HG03460 (cell line): ENCODE data around the gene RFLNA.

ENCODE experiments used
- ATAC-seq: cut with Tn5 transposase; IDR thresholded peaks from one replicate; pipeline ENCODE4 v1.9.1; 2021; ENCODE audit not compliant: unreplicated experiment

RFLNA gene

DNA sequence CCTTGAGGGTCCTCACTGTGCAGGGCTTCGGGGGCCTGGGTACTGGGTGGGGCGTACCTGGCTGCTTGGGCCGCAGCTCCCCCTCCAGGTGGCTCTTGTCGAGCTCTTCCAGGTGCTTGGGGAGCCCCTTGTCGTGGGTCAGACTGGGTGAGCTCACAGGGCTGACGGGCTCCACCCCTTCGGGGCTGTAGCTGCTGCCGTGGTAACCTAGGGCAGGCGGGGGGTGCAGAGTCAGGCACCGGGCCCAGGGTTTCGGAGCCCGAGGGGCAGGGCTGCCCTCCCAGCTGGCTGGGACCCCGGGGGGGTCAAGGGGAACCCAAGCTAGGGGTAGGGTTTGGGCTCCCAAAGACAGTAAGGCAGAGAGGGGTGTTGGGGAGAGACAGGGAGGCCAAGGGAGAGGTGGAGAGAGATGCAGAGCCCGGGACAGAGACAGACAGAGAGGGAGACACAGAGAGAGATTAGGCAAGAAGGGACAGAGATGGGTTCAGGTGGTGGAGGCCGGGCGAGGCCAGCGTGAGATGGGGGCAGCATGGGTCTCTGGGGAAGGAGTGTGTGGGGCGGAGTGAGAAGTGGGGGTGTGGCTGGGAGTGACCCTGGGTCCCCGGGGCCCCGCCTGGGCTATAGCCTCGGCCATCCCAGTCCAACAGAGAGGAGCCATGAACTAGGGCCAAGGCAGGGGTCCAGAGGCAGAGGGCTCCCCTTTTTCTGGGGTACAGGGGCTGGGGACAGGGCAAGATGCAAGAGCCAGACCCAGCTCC is 40.7 kb downstream of the RFLNA start:
- ATAC-seq, result no peak

DNA sequence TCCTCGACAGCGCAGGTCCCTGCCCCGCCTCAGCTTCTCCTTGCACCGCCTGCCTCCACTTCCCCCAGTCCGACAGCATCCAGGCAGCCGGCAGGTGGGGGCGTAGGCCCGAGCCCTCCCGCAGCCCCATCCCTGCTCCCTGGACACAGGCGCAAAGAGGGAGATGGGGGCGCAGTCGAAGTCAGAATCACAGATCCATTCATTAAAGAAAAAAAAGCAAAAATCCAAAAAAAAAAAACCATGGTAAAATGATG is 41.2 kb downstream of the RFLNA start:
- no peak for ATAC-seq

DNA sequence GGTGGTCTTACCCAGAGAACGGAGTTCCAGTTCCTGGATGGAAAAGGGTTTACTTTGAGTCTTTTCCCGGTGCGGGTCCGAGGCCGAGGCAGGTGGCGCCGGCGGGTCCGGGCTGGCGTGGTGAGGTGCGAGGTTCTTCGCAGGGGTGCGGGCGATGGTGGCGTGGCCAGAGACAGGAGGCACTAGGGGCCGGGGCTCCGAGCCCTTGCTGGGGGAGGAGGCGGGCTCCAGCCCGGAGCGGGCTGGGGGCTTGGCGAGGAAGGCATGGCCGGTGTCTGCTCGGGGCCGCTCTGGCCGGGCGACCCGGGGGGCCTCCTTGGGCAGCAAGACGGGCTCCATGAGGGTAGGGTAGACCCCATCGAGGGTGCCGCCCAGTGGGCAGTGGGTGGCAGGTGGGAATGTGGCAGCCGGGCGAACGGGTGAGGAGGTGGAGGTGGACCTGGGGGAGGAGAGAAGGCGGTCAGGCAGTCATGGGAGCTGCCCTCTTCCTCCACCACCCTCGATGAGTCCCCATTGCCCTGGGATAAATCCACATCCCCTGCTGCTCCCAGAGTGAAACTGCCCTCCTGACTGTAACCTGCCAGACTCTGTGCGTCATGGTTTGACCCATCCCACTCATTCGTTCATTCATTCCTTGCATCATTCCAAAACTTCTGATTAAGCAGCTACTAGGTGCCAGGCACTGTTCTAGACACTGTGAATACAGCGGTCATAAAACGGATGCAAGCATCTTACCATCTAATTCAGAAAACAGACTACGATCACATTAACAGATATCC is 42.0 kb downstream of the RFLNA start:
- ATAC-seq, result no peak

DNA sequence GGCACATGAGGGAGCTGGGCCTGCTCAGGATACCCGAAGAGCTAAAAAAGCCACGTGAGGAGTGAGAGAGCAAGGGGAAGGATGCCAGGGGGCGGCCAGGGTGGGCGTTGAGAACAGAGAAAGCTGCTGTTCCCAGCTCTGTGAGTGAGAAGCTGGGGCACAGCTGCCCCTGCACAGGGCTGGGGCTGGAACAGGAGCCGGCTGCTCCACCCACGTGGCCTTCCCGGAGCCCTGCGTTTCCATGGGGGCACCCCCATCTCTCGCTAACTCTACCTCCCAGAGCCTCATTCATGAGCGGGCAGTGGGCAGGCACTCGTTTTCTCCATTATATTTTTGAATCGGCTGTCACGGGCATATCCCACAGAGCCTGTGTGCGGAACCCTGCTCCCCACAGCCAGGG is 42.7 kb downstream of the RFLNA start:
- ATAC-seq, result no peak

DNA sequence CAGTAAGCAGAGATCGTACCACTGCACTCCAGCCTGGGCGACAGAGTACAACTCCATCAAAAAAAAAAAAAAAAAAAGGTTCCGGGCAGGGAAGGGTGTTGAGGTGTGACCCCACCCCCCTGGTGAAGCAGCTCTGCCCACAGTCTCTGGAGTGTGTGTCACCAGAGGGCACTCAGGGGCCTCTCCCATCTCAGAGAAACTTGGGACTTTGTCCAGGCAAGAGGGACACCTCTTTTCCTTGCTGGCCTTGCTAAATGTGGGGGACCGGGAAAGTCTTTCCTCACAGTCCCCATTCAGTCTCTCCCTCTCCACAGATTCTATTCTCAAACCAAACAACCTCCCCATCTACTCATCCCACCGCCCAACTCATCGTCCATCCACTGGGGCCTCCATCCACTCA is 43.6 kb downstream of the RFLNA start:
- ATAC-seq, result no peak

DNA sequence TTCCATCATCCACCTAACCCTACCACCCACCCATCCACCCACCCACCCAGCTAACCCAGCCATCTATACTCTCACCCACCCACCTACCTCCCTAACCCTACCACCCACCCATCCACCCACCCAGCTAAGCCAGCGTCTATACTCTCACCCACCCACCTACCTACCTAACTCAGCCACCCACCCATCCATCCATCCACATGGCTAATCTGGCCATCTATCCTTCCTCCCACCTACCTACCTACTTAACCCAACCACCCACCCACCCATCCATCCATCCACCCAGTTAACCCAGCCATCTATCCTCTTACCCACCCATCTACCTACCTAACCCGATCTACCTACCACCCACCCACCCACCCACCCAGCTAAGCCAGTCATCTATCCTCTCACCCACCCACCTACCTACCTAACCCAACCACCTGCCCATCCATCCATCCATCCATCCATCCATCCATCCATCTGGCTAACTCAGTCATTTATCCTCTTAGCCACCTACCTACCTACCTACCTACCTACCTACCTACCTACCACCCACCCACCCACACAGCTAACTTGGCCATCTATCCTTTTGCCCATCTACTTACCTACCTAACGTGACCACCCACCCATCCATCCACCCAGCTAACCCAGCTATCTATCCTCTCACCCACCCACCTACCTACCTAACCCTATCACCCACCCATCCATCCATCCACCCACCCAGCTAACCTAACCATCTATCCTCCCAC is 44.1 kb downstream of the RFLNA start:
- no peak for ATAC-seq

DNA sequence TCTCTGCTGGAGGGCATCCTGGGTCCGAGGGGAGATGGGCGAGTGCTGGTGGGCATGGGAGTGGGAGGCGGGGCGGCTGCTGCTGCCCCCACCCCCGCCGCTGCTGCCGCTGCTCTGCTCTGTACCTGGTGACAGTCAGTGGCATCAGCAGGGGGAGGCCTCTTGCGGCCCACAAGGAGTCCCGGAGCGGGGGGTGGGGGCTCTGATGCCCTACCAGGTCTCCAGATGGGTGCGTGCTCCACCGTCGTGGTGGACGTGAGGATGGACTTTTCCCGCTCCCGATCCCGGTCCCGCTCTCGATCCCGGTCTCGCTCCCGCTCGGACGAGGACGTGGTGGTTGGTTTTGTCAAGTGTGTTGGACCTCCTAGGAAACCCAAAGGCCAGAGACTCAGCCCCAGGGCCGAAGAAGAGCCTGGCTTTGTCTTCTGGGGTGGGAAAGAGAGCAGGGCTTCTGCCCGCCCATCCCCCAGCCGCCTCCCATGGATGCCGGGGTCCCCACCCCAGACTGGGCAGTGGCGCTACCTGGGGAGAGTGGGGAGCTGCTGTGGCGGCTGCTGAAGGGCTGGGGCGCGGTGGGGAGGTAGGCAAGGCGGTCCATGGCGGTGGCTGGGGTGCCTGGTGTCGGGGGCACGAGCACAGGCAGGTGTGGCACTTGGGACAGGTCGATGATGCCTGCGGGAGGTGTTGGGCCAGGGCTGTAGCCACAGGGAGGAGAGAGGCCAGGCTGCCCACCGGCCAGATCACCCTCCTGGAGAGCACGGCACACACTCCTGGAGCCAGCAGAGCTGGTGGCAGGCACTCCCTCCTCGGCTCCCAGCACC is 45.4 kb downstream of the RFLNA start:
- no peak for ATAC-seq

DNA sequence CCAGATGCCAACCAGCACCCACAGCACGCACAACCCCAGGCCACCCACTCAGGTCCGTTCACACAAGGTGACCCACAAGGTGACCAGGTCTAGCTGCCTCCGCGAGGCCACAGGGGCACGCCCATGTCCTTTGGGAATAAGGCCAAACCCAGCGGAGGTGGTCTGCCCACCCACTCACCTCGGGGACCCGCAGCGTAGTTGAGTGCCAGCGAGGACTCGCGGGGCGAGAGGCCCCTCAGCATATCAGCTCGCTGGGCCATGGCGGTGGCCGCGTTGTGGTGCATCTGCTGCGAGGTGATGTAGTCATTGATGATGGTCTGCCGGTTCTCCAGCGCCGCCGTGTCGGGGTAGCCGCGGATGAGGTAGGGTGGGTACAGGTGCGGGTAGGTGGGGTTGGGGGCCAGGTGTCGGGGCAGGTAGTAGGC is 46.8 kb downstream of the RFLNA start:
- no peak for ATAC-seq

DNA sequence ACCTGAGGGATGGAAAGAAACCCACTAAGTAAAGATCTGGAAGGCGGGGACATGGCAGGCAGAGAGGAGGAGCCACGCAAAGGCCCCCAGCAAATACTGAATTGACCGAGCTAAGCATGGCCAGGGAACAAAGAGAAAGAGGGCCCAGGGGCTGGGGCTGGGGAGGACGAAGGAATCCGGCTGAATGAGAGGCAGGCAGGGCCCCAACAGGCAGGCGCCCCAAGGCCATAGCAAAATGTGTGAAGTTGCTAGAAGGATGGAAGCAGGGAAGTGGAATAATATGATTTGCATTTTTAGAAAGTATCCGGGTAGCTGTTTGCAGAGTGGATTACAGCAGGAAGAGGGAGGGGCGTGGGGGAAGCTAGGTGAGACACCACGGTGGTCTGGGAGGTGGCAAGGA is 49.1 kb downstream of the RFLNA start:
- no peak for ATAC-seq

DNA sequence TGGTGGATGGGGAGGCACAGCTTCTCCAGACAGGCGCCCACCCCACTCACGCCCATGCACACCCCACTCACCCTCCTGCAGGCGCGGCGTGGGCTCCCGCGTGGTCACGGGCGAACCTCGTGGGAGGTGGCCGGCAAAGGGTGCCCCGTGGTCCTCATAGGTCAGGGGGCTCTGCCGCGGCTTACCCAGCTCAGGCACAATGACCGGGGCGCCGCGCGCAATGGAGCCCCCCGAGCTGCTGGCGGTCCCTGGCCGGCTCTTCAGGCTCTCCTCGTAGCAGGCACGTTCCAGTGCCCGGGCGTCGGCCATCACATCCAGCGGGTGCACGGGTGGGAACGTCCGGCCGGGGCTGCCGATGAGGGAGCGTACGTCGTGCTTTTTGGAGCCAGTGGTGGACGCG is 49.6 kb downstream of the RFLNA start:
- no peak for ATAC-seq

DNA sequence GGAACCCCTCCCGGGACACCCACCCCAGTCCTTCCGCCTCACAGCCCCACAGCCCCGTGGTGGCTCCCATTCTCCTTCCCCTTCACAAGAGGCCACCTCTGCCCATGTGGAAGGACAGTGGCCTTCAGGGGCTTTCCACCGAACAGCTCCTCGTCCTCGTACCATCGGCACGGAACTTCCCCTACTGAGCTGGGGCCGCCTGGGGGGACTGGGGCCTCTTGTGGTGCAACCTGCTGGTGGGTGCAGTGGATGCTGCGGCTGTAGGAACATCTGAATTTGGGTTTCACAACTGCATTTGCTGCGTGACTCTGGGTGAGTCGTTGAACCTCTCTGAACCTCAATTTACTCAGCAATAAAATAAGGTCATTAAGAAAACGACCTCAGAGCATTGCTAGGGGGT is 50.9 kb downstream of the RFLNA start:
- ATAC-seq, result no peak

DNA sequence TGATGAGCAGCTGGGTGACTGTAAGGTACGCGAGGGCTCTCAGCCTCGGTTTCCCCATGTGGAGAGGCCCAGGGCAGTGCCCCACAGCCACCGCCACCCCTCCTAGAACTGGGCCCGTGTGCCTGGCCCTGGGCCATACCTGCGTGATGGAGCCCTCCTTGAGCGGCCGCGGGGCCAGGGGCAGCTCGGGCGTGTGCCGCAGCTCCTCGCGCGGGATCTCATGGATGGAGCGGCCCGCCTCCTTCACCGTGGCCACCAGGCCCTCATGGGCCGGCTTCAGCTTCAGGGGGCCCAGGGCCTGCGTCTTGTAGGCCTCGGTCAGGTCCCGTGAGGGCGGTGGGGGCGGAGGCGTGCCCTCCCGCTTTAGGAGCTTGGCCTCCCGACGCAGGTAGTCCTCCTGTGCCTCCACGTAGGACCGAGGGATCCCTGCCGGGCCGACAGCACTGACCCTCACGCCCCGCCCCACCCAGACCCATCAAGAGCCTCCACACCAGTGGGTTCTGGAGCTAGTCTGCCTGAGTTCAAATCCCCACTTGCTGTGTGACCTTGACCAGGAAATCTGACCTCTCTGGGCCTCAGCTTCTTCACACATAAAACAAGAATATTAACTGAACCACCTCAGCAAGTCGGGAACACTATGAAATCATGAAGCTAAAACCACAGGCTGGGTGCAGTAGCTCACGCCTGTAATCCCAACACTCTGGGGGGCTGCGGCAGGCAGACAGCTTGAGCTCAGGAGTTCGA is 51.7 kb downstream of the RFLNA start:
- no peak for ATAC-seq

DNA sequence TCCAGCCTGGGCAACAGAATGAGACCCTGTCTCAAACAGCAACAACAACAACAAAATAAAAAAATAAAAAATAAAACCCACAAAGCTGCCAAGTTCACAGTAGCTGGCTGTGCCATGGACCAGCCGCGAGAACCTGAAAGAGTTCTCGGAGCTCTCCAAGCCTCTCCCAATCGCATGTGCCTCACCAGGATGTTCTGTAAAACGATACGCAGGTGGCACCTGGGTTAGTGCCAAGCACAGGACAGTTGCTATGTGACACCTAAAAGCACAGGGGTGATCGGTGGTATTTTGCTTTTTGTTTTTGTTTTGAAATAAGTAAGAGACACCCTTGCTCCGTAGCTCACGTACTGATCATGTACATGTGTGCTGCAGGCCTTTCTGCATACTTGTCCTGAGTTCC is 52.4 kb downstream of the RFLNA start:
- ATAC-seq, result no peak

DNA sequence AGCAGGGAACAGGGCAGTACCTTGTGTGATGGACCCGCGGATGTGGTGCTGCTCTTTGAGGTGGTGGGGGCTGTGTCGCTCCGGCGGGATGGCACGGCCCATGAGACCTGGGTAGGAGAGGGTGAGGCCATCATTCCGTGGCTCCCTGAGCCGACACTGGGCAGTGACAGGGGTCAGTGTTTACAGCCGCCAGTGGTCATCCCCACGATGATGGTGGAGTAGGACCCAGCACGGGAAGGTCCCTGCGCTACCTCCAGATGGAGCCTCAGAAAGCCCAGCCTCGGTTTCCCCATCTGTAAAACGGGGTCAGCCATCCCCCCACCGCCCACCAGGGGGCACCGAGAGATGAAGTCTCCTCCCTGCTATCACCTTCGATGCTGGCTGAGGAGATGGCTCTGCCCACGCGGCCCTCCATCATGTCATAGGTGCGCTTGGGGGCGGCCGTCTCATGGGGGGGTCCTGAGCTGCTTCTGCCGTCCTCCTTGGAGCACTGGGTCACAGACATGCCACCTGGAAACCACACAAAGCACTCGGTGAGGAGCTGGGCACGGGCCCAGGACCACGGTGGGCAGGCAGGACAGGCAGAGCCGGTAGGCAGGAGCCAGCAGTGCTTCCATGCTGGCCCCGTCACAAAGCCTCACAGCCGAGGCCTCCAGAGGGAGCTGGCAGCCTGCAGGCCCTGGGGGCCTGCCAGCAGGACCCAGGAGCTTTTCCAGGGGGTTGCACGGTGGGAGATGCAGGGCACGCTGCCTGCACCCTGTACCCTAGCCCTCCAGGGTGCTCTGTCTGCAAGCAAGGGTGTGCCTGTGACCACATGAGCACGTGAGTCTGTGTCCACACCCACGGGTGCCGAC is 53.1 kb downstream of the RFLNA start:
- ATAC-seq, result no peak

DNA sequence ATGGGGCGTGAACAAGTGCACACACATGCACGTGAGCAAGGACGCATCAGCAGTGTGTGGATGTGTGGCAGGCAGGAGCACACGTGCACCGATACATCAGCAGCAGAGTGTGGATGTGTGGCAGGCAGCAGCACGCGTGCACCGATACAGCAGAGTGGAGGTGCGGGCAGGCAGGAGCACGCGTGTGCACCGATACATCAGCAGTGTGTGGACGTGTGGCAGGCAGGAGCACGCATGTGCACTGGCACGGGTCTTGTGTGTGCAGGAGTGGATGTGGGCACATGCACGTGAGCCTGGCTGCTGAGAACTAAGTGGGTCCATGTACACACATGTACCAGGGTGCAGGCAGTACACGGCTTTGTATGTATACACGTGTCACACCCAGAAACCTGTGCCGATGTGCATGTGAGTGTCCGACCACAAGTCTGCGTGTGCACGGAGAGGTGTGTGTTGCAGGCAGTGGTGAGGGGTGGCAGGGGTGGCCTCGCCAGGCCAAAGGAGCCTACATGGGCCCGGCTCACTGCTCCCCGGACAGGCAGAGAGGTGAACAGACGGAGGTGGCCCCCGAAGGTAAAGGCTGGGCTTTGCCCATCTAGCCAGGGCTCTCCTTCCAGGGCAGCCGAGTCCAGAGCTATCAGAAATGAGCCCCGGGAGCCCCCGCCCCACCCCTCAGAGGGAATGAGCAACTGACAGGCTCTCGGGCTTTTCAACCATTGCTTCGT is 53.9 kb downstream of the RFLNA start:
- no peak for ATAC-seq

DNA sequence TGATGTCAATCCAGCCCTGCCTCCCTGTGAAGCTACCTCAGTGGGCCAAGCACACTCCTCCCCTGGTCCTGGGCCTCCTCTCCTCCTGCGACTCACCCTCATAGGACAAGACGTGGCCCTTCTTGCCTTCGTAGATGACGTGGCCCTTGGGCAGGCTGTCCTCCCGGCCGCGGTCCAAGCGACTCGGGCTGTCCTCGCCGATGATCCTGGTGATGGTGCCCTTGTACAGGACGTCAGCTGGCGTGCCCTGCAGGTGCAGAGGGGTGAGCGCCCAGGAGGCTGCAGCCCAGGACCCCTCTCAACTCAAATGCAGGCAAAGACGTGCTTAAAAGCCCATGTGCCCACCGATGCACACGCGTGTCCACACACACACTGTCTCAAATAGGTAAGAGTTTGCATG is 55.6 kb downstream of the RFLNA start:
- ATAC-seq, result no peak

DNA sequence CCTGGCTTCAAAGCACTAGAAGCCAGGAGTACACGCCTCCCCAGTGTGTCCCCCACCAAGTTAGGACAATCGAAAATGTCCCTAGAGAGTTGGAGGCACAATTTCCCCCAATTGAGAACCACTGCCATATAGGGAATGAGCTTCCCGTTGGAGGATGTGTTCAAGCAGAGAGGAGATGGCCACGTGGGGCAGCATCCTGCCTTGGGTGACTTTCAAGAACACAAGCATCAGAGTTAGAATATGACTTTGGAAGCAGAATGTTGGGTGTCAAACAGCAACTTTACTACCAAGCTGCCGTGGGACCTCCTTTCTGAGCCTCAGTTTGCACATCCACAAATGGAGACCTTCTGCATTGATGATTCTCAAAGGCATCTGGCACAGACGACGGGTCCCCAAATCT is 56.5 kb downstream of the RFLNA start:
- no peak for ATAC-seq

DNA sequence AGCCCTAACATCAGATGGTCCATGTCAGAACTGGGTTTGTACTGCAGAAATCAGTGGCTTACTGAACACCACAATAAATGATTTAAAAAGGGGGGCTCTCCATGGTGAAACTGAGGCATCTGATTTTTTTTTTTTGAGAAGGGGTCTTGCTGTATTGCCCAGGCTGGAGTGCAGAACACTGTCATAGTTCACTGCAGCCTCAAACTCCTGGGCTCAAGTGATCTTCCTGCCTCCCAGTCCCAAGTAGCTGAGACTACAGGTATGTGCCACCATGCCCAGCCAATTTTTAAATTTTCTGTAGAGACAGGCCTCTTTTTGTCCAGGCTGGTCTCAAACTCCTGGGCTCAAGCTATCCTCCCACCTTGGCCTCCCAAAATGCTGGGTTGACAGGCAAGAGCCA is 57.4 kb downstream of the RFLNA start:
- ATAC-seq, result no peak

DNA sequence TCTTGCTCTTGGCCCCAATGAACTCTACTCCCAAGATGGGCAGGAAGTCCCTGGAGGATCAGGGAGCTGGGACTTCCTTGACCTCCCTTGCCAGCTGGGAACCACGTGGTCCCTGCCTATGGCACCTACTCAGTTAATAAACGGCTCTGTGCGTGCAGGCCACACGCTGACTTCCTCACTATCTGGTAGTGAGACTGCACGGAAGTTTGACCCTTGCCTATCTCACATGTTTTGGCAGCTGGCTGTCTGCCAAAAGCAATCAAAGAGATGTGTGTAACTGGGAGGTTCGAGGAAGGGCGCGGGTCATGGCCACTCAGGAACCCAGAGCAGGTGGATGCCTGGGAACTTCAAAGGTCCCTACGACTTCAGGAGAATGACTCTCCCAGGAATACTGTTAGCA is 57.9 kb downstream of the RFLNA start:
- no peak for ATAC-seq
